BLaER1 treated with 17β-estradiol and CSF1 and Interleukin-3, amounts not matched to agents 10 nM and 100 nM (cell line): ENCODE results near the gene DGCR6L.
"Not testable (repeated sequence)": the region's sequence is repeated elsewhere in the genome, so short reads cannot be mapped to it uniquely, and the experiment has no call there.

ENCODE experiments used
- H3K27ac ChIP-seq, 11 experiments: shearing (Covaris generic); formaldehyde crosslinking; 2 replicates each; pipeline ENCODE4 v1.8.1; 2022
- H3K27me3 ChIP-seq, 11 experiments: shearing (Covaris generic); formaldehyde crosslinking; 2 replicates each; pipeline ENCODE4 v1.8.1; 2022
- H3K36me3 ChIP-seq, 11 experiments: shearing (Covaris generic); formaldehyde crosslinking; 2 replicates each; pipeline ENCODE4 v1.8.1; 2022
- H3K4me1 ChIP-seq, 10 experiments: shearing (Covaris generic); formaldehyde crosslinking; 2 replicates each; pipeline ENCODE4 v1.8.1; 2022
- H3K4me2 ChIP-seq, 11 experiments: shearing (Covaris generic); formaldehyde crosslinking; 2 replicates each; pipeline ENCODE4 v1.8.1; 2022
- H3K4me3 ChIP-seq, 10 experiments: shearing (Covaris generic); formaldehyde crosslinking; 2 replicates each; pipeline ENCODE4 v1.8.1; 2022
- H3K9ac ChIP-seq, 11 experiments: shearing (Covaris generic); formaldehyde crosslinking; 2 replicates each; pipeline ENCODE4 v1.8.1; 2022
- H3K9me3 ChIP-seq, 11 experiments: shearing (Covaris generic); formaldehyde crosslinking; replicated peaks in 1 of 11; 2 replicates each; pipeline ENCODE4 v1.8.1; 2022
- H4K20me1 ChIP-seq, 11 experiments: shearing (Covaris generic); formaldehyde crosslinking; 2 replicates each; pipeline ENCODE4 v1.8.1; 2022
- Cebpa-rat ChIP-seq, 11 experiments: shearing (Covaris generic); IDR thresholded peaks; 2 replicates each; pipeline ENCODE4 v1.8.1; 2022

Gene DGCR6L

DNA sequence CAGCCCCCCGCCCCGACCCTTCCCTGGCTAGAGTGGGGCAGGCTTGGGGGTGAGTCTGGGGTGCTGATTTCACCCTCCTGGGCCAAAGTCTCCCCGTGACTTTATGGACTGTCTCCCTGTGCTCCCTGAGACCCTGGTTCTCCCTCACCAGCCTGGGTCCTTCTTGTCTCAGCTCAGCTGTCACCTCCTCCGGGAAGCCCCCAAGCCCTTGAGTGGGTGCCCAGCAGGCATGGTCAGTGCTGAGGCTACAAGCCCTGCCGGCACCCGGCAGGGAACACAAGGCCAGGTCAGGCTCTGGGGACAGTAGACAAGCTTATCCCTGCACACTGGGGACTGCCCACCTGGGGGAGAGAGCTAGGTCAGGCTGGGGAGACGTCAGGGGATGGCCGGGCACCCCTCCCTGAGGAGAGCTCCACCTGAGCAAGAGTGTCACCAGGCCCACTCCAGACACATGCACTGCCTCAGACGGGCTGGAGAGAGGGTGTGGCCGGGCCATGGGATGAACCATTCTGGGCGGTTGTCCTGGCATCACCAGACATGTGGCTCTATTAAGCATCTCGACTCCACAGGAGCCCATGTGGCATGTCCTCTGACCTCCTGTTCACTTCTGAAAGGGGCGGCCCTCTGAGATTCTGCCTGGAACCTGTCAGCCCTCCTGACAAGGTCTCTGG, 29.1 kb downstream of the DGCR6L start:
- Histone ChIP-seq H3K9ac (no peak overlapping the region), H3K9me3 (no peaks in the 10 kb centered on the region), H3K36me3 (no peaks in the 10 kb centered on the region), H3K4me2 (no peak overlapping the region; a peak in 1 of 22 replicates), H4K20me1 (no peaks in the 10 kb centered on the region; a peak in 1 of 22 replicates), H3K27me3 (no peaks in the 10 kb centered on the region), H3K4me1 (peaks cover 0 to 61% (median 31%) of the 10 kb centered on the region in 10 experiments; a peak in 16 of 20 replicates), H3K27ac (no peak overlapping the region), H3K4me3 (no peak overlapping the region)
- no peak for TF ChIP-seq Cebpa-rat (IDR thresholded peaks at IDR 0.05)

DNA sequence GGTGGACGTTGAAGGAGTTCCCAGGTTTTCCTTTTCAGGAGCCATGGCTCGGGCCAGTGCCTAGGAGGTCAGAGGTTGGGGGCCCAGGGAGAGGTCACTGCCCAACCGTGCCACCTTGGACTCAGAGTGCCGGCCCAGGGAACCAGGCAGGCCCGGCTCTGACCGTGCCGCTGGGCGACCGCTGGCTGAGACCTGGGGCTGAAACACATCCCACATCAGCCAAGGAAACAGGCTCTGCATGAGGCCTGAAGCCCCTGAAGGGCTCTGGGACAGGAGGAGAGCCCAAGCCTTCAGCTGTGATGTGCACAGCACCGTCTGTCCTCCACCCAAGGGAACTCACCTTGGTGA, 29.8 kb downstream of the DGCR6L start:
- Histone ChIP-seq H3K27ac (no peak overlapping the region), H3K4me3 (no peak overlapping the region), H3K4me1 (peaks cover 0 to 68% (median 37%) of the 10 kb centered on the region in 10 experiments; a peak in 16 of 20 replicates), H3K36me3 (no peaks in the 10 kb centered on the region), H3K4me2 (no peak overlapping the region), H3K9me3 (no peaks in the 10 kb centered on the region), H4K20me1 (no peaks in the 10 kb centered on the region; a peak in 1 of 22 replicates), H3K27me3 (no peaks in the 10 kb centered on the region), H3K9ac (no peak overlapping the region)
- TF ChIP-seq Cebpa-rat (IDR thresholded peaks at IDR 0.05), result no peak

DNA sequence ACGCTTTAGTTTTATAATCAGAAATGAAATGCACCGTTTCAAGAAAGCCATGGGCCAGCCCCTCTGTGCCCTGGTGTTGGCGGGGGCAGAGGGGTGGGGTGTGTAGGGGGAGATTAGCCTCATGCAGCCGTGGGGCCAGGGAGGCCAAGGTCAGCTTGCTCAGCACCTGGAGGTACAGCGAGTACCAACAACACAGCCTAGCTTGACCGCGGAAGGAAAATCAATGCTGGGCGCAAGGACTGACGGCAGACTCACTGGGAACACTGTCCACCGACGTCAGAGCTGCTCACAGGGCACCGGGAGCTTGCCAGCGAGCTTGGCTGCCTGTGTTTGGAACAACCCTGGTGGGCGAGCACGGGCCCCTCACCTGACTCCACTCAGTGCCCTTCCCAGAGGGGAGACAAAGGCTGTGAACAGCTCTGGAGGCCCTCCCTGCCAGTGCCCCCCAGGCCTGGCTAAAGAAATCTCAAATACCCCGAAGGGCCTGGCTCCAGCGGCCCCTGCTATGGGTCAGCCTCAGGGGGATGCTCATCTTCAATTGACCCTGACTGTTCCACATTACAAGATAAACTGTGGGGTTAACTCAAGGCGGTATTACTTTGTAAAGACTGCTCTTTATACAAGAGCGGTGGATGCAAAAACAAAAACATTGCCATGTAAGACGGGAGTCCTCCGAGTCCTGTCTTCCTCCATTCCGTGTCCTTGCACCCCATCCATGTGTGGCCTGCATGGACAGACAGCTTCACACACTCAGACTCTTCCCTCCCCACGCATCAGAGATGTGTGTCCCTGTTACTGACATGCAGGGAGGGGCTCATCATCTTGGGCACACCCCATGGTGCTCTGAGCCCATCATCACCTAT, 30.4 kb downstream of the DGCR6L start:
- not testable (repeated sequence) for H3K4me2 ChIP-seq, H3K9me3 ChIP-seq, H3K27me3 ChIP-seq

DNA sequence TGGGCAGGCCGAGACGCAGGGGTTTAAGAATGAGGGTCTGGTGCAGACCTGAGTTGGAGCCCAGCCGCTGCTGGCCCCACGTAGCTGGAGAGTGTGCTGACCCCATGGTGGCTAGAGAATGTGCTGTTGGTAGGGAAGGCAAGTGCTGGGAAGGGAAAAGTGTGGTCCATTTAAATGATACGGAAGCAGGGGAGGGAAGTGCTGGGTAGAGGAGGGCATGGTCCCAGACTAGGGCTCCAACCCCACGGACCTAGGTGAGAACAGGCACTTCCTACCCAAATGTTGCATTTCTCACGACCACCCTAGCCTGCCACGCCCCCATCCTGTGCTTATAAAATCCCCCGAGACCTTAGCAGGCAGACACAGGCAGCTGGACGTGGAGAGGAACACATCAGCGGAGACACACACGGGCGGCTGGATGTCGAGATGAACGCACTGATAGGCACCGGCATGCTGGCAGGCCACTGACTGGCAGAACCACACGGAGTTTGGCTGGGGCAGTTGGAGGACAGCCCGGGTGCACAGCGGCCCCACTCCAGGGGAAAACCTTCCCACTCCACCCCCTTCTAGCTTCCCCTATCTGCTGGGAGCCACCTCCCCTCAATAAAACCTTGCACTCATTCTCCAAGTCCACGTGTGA, 33.0 kb downstream of the DGCR6L start:
- H3K4me2 ChIP-seq, result peak overlapping the region in 10 of 11 experiments; percentile 5 to 88 (median 58); a peak in 18 of 22 replicates
- not testable (repeated sequence) for H3K9me3 ChIP-seq, H3K36me3 ChIP-seq, H3K9ac ChIP-seq, H4K20me1 ChIP-seq, H3K4me3 ChIP-seq, H3K27me3 ChIP-seq
- peak overlapping the region in 2 of 11 experiments; percentile 22 to 30; a peak in 1 of 22 replicates for H3K27ac ChIP-seq
- H3K4me1 ChIP-seq, result peaks cover 0 to 85% (median 54%) of the 10 kb centered on the region in 10 experiments; a peak in 17 of 20 replicates

More for the DNA sequence above, 30.4 kb downstream of the DGCR6L start:
- not testable (repeated sequence) for H3K27ac ChIP-seq, H3K9ac ChIP-seq, H3K36me3 ChIP-seq, H4K20me1 ChIP-seq, H3K4me3 ChIP-seq
- peaks cover 0 to 74% (median 43%) of the 10 kb centered on the region in 10 experiments; a peak in 16 of 20 replicates for H3K4me1 ChIP-seq

DNA sequence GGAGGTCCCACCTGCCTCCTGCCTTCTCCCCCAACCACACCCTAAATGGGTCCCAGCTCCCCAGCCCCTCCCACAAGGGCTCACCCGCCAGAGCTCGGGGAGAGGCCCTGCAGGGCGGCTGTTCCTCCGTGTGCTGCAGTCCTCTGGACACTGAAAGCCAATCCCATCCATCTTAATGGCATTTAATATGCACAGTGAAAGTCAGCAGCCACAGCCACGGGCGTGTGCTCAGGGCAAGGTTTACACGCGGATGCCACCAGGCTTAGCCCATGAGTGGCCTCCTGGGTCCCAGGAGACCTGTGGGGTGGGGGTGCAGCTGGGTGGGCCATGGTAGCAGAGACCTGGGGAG, 33.6 kb downstream of the DGCR6L start:
- 0 out of 22 replicates have a peak overlapping the region, but pooled peaks of 1 of the 11 experiments have one; percentile 22 for H3K27ac ChIP-seq
- peaks cover 0 to 85% (median 52%) of the 10 kb centered on the region in 10 experiments; a peak in 17 of 20 replicates for H3K4me1 ChIP-seq
- H3K4me2 ChIP-seq, result peak overlapping the region in 8 of 11 experiments; percentile 53 to 88 (median 58); a peak in 14 of 22 replicates
- not testable (repeated sequence) for H3K4me3 ChIP-seq, H3K9ac ChIP-seq, H3K27me3 ChIP-seq, H3K36me3 ChIP-seq, H3K9me3 ChIP-seq, H4K20me1 ChIP-seq

DNA sequence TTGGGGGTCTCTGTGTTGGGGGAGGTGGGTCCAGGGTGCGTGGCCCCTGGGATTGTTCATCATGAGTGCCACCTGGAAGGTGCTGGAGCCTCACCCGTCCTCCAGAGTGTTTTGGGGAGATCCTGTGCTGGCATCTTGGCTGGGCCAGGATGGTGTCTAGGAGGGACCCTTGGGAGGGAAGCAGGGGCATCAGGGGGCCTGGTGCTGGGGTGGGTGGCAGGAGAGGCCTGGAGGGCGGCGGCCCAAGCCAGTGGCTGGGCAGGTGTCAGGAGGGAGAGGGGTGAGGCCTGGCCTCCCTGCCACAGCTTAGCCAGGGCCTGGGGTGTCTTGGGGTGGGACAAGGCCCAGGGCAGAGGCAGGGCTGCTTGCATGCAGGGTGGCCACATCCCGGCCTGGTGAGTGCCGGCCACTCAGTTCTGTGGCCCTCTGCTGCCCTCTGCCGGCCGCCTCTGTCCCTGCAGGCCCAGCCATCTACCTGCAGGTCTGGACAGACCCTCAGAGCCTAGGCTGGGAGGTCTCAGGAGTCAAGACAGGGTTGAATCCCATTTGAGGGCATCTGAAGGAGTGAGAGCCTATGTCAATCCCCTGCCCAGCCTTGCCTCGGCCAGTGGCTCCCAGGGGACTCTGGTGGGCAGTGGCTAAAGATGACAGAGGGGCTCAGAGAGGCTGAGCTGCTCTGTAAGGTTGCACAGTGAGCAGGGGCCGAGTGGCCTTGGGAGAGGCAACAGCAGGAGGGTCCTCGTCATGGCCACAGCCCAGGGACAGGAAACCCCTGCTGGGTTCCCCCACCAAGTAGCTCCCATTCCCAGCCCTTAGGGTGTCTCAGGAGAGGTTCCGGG, 34.2 kb downstream of the DGCR6L start:
- Histone ChIP-seq H3K4me1 (peaks cover 0 to 83% (median 52%) of the 10 kb centered on the region in 10 experiments; a peak in 17 of 20 replicates), H3K9ac (0 out of 22 replicates have a peak overlapping the region, but pooled peaks of 1 of the 11 experiments have one; percentile 51), H3K4me2 (peak overlapping the region in 8 of 11 experiments; percentile 55 to 88 (median 74); a peak in 15 of 22 replicates)
- H3K27me3 ChIP-seq, H3K9me3 ChIP-seq, H4K20me1 ChIP-seq, H3K36me3 ChIP-seq, H3K4me3 ChIP-seq, H3K27ac ChIP-seq: not testable (repeated sequence)

DNA sequence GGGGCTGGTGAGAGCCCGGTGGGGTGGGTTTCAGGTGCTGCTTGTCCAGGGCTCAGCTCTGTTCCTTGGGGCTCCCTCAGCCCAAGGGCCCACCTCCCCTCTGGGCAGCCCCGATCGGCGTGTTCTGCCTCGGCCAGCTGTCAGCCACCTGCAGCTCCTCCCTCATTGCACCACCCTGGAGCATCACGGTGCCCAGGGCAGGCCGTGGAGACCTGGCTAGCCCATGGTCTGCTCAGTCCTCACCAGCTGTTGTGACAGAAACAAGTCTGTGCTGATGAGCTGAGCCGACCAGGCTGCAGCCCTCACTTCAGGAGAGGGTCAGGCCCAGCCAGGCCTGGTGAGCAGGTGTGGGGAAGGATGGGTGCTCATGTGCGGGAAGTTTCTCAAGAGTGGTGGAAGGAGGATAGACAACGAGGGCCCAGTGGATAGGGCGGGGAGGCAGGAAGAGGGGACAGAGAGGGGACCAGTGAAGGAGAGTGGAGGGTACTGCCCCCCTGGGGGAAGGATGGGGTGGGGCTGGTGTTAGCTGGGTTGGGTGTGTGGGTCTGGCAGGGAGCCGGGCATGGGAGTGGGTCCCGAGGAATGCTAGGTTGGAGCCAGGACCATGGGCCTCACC, 35.3 kb downstream of the DGCR6L start:
- Histone ChIP-seq H3K9me3 (no peaks in the 10 kb centered on the region), H3K9ac (peak overlapping the region in 4 of 11 experiments; percentile 20 to 62 (median 45); a peak in 5 of 22 replicates), H4K20me1 (no peaks in the 10 kb centered on the region), H3K36me3 (no peaks in the 10 kb centered on the region), H3K4me2 (peak overlapping the region in 9 of 11 experiments; percentile 24 to 88 (median 73); a peak in 17 of 22 replicates), H3K27me3 (no peaks in the 10 kb centered on the region), H3K4me3 (no peak overlapping the region), H3K4me1 (peaks cover 0 to 78% (median 52%) of the 10 kb centered on the region in 10 experiments; a peak in 17 of 20 replicates), H3K27ac (no peak overlapping the region)
- no peak for TF ChIP-seq Cebpa-rat (IDR thresholded peaks at IDR 0.05)

DNA sequence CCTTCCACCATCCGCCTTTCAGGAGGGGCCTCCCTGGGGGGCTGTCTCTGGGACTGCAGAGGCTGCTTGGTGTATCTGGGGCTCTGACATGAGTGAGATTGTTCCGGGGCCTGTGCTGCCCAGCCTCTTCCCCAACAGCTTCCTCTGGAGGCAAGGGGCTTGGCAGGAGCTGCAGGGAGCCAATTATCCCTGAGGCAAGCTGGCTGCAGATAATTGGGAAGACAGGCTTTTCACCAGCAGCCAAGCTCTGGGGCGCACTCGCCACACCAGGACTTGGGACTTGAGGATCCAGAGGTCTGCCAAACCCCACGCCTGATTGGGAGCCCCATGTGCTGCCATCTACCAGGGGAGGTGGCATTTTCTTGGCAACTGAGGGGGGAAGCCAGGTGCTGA, 36.2 kb downstream of the DGCR6L start:
- H3K4me2 ChIP-seq, result peak overlapping the region in 9 of 11 experiments; percentile 24 to 88 (median 73); a peak in 17 of 22 replicates
- no peak overlapping the region for H3K27ac ChIP-seq
- H3K4me1 ChIP-seq, result peaks cover 0 to 84% (median 58%) of the 10 kb centered on the region in 10 experiments; a peak in 17 of 20 replicates
- no peaks in the 10 kb centered on the region for H3K36me3 ChIP-seq
- H3K9ac ChIP-seq, result peak overlapping the region in 4 of 11 experiments; percentile 11 to 62 (median 48); a peak in 5 of 22 replicates
- H3K27me3 ChIP-seq, result no peaks in the 10 kb centered on the region
- no peaks in the 10 kb centered on the region for H3K9me3 ChIP-seq
- no peak overlapping the region for H3K4me3 ChIP-seq
- no peak for TF ChIP-seq Cebpa-rat (IDR thresholded peaks at IDR 0.05)
- H4K20me1 ChIP-seq, result no peaks in the 10 kb centered on the region
